Memory B cell (primary cell): ENCODE results near the gene TIGD3.
A peak's percentile ranks its signal among the peaks of the same experiment; 100 is the strongest.

ENCODE experiments used
- ATAC-seq: fragments of 150-1000 bp; cut with Tn5 transposase; 2 replicates; pipeline ENCODE4 v1.10.0; 2021; ENCODE audit warnings: low read depth, mild to moderate bottlenecking, moderate library complexity
- DNase-seq, 2 donors: peaks; one replicate each; pipeline ENCODE4 v3.0.0; 2022; ENCODE audit warnings: low spot score in 2 of 2
- H3K27ac Mint-ChIP-seq: one replicate; pipeline ENCODE4 v1.8.0; 2022; ENCODE audit warnings: mild to moderate bottlenecking, moderate library complexity, mixed read lengths
- H3K27me3 Mint-ChIP-seq: one replicate; pipeline ENCODE4 v1.8.0; 2022; ENCODE audit warnings: mixed read lengths
- H3K36me3 Mint-ChIP-seq: one replicate; pipeline ENCODE4 v1.8.0; 2022; ENCODE audit warnings: mild to moderate bottlenecking, mixed read lengths
- H3K4me1 Mint-ChIP-seq: one replicate; pipeline ENCODE4 v1.8.0; 2022; ENCODE audit warnings: mixed read lengths
- H3K4me3 Mint-ChIP-seq: one replicate; pipeline ENCODE4 v1.8.0; 2022; ENCODE audit warnings: mild to moderate bottlenecking, moderate library complexity, mixed read lengths
- H3K9me3 Mint-ChIP-seq: one replicate; pipeline ENCODE4 v1.8.0; 2022; ENCODE audit warnings: mixed read lengths

The TIGD3 gene

GRCh38 chr11:65341856-65342255, 12.7 kb upstream of the TIGD3 start:
- H3K4me3 Mint-ChIP-seq: no peak overlapping the region
- ATAC-seq (no peak), DNase-seq (no peak)
- no peaks in the 10 kb centered on the region for H3K27me3 Mint-ChIP-seq
- peaks cover 33% of the 10 kb centered on the region for H3K36me3 Mint-ChIP-seq
- no peaks in the 10 kb centered on the region for H3K9me3 Mint-ChIP-seq
- H3K4me1 Mint-ChIP-seq: peaks cover 12% of the 10 kb centered on the region
- no peak overlapping the region for H3K27ac Mint-ChIP-seq

- Mint-ChIP-seq H3K4me1 (peaks cover 16% of the 10 kb centered on the region), H3K27ac (no peak overlapping the region), H3K9me3 (no peaks in the 10 kb centered on the region), H3K36me3 (peaks cover 13% of the 10 kb centered on the region), H3K27me3 (no peaks in the 10 kb centered on the region), H3K4me3 (no peak overlapping the region)
- no peak for DNase-seq
- no peak for ATAC-seq
These were observed 3.0 kb upstream of the TIGD3 start for GRCh38 chr11:65351511-65351910.

- no peak for ATAC-seq
- Mint-ChIP-seq H3K9me3 (no peaks in the 10 kb centered on the region), H3K4me3 (no peak overlapping the region), H3K27ac (peak overlapping the region; percentile 28), H3K4me1 (peaks cover 16% of the 10 kb centered on the region), H3K27me3 (no peaks in the 10 kb centered on the region), H3K36me3 (peaks cover 11% of the 10 kb centered on the region)
- DNase-seq: no peak
These were observed 1.8 kb upstream of the TIGD3 start for GRCh38 chr11:65352783-65353182.

GRCh38 chr11:65353376-65353775, 1.2 kb upstream of the TIGD3 start:
- peaks cover 11% of the 10 kb centered on the region for H3K36me3 Mint-ChIP-seq
- no peaks in the 10 kb centered on the region for H3K9me3 Mint-ChIP-seq
- H3K27me3 Mint-ChIP-seq: no peaks in the 10 kb centered on the region
- H3K27ac Mint-ChIP-seq: peak overlapping the region; percentile 62
- no peak for DNase-seq
- peaks cover 18% of the 10 kb centered on the region for H3K4me1 Mint-ChIP-seq
- ATAC-seq: no peak
- H3K4me3 Mint-ChIP-seq: peak overlapping the region; percentile 72

- DNase-seq (no peak), ATAC-seq (no peak)
- Mint-ChIP-seq H3K4me1 (peaks cover 18% of the 10 kb centered on the region), H3K36me3 (peaks cover 8% of the 10 kb centered on the region), H3K27ac (peak overlapping the region; percentile 62), H3K9me3 (no peaks in the 10 kb centered on the region), H3K27me3 (no peaks in the 10 kb centered on the region), H3K4me3 (peak overlapping the region; percentile 72)
These were observed 669 bp upstream of the TIGD3 start for GRCh38 chr11:65353900-65354264.

GRCh38 chr11:65355013-65355775, 643 bp downstream of the TIGD3 start:
- ATAC-seq: peak; percentile 49

GRCh38 chr11:65355776-65356393, 1.3 kb downstream of the TIGD3 start:
- peaks cover 18% of the 10 kb centered on the region for H3K4me1 Mint-ChIP-seq
- peak overlapping the region; percentile 100 for H3K4me3 Mint-ChIP-seq
- DNase-seq (no peak), ATAC-seq (no peak)
- no peaks in the 10 kb centered on the region for H3K27me3 Mint-ChIP-seq
- peak overlapping the region; percentile 87 for H3K27ac Mint-ChIP-seq
- peaks cover 7% of the 10 kb centered on the region for H3K36me3 Mint-ChIP-seq
- no peaks in the 10 kb centered on the region for H3K9me3 Mint-ChIP-seq

More at GRCh38 chr11:65355013-65355775, 643 bp downstream of the TIGD3 start:
- H3K4me1 Mint-ChIP-seq: peaks cover 18% of the 10 kb centered on the region
- peak overlapping the region; percentile 100 for H3K4me3 Mint-ChIP-seq
- H3K27ac Mint-ChIP-seq: peak overlapping the region; percentile 87
- H3K36me3 Mint-ChIP-seq: peaks cover 7% of the 10 kb centered on the region
- H3K9me3 Mint-ChIP-seq: no peaks in the 10 kb centered on the region
- DNase-seq: peak in 1 of 2 donors; percentile 50
- H3K27me3 Mint-ChIP-seq: no peaks in the 10 kb centered on the region

GRCh38 chr11:65356394-65356972, 1.9 kb downstream of the TIGD3 start:
- peaks cover 18% of the 10 kb centered on the region for H3K4me1 Mint-ChIP-seq
- ATAC-seq (no peak), DNase-seq (no peak)
- H3K27me3 Mint-ChIP-seq: no peaks in the 10 kb centered on the region
- no peak overlapping the region for H3K27ac Mint-ChIP-seq
- peaks cover 7% of the 10 kb centered on the region for H3K36me3 Mint-ChIP-seq
- no peaks in the 10 kb centered on the region for H3K9me3 Mint-ChIP-seq
- H3K4me3 Mint-ChIP-seq: peak overlapping the region; percentile 100

- H3K27ac Mint-ChIP-seq: no peak overlapping the region
- no peak overlapping the region for H3K4me3 Mint-ChIP-seq
- H3K36me3 Mint-ChIP-seq: no peaks in the 10 kb centered on the region
- no peaks in the 10 kb centered on the region for H3K27me3 Mint-ChIP-seq
- no peaks in the 10 kb centered on the region for H3K9me3 Mint-ChIP-seq
- ATAC-seq (no peak), DNase-seq (no peak)
- peaks cover 25% of the 10 kb centered on the region for H3K4me1 Mint-ChIP-seq
These were observed 3.4 kb downstream of the TIGD3 start for GRCh38 chr11:65357856-65358356.

- H3K4me3 Mint-ChIP-seq: peak overlapping the region; percentile 77
- H3K4me1 Mint-ChIP-seq: peaks cover 16% of the 10 kb centered on the region
- peak; percentile 47 to 52 for DNase-seq
- peak overlapping the region; percentile 97 for H3K27ac Mint-ChIP-seq
- H3K27me3 Mint-ChIP-seq: no peaks in the 10 kb centered on the region
- H3K36me3 Mint-ChIP-seq: no peaks in the 10 kb centered on the region
- peak; percentile 84 for ATAC-seq
- H3K9me3 Mint-ChIP-seq: no peaks in the 10 kb centered on the region
These were observed 7.9 kb downstream of the TIGD3 start for GRCh38 chr11:65362320-65362931.

GRCh38 chr11:65362966-65363365, 8.4 kb downstream of the TIGD3 start:
- ATAC-seq (no peak), DNase-seq (no peak)
- Mint-ChIP-seq H3K27ac (peak overlapping the region; percentile 97), H3K27me3 (no peaks in the 10 kb centered on the region), H3K4me3 (peak overlapping the region; percentile 77), H3K9me3 (no peaks in the 10 kb centered on the region), H3K36me3 (no peaks in the 10 kb centered on the region), H3K4me1 (peaks cover 15% of the 10 kb centered on the region)

- no peaks in the 10 kb centered on the region for H3K27me3 Mint-ChIP-seq
- H3K27ac Mint-ChIP-seq: peak overlapping the region; percentile 97
- no peaks in the 10 kb centered on the region for H3K36me3 Mint-ChIP-seq
- DNase-seq (no peak), ATAC-seq (no peak)
- H3K4me3 Mint-ChIP-seq: no peak overlapping the region
- H3K4me1 Mint-ChIP-seq: peaks cover 13% of the 10 kb centered on the region
- no peaks in the 10 kb centered on the region for H3K9me3 Mint-ChIP-seq
These were observed 9.2 kb downstream of the TIGD3 start for GRCh38 chr11:65363770-65364169.

- H3K27ac Mint-ChIP-seq: no peak overlapping the region
- no peaks in the 10 kb centered on the region for H3K36me3 Mint-ChIP-seq
- ATAC-seq (peak; percentile 13), DNase-seq (peak in 1 of 2 donors; percentile 35)
- H3K27me3 Mint-ChIP-seq: no peaks in the 10 kb centered on the region
- H3K9me3 Mint-ChIP-seq: no peaks in the 10 kb centered on the region
- peaks cover 13% of the 10 kb centered on the region for H3K4me1 Mint-ChIP-seq
- no peak overlapping the region for H3K4me3 Mint-ChIP-seq
These were observed 11.8 kb downstream of the TIGD3 start for GRCh38 chr11:65366340-65366773.

- Mint-ChIP-seq H3K4me1 (no peaks in the 10 kb centered on the region), H3K4me3 (no peak overlapping the region), H3K9me3 (no peaks in the 10 kb centered on the region), H3K27me3 (no peaks in the 10 kb centered on the region), H3K27ac (no peak overlapping the region), H3K36me3 (no peaks in the 10 kb centered on the region)
- DNase-seq: no peak
- ATAC-seq: no peak
These were observed 16.1 kb downstream of the TIGD3 start for GRCh38 chr11:65370659-65371049.
